Stimulated activated CD8-positive, alpha-beta memory T cell treated with anti-CD3 and anti-CD28 coated beads, Interleukin-7, amount 100 ng/mL, for 1 hour (primary cell): ENCODE measurements around the gene RASL10A.

Source experiments
- DNase-seq, 2 donors: peaks; one replicate each; pipeline ENCODE4 v3.0.0-alpha.2; 2020; ENCODE audit warnings: low read depth in 2 of 2

Gene RASL10A

DNA sequence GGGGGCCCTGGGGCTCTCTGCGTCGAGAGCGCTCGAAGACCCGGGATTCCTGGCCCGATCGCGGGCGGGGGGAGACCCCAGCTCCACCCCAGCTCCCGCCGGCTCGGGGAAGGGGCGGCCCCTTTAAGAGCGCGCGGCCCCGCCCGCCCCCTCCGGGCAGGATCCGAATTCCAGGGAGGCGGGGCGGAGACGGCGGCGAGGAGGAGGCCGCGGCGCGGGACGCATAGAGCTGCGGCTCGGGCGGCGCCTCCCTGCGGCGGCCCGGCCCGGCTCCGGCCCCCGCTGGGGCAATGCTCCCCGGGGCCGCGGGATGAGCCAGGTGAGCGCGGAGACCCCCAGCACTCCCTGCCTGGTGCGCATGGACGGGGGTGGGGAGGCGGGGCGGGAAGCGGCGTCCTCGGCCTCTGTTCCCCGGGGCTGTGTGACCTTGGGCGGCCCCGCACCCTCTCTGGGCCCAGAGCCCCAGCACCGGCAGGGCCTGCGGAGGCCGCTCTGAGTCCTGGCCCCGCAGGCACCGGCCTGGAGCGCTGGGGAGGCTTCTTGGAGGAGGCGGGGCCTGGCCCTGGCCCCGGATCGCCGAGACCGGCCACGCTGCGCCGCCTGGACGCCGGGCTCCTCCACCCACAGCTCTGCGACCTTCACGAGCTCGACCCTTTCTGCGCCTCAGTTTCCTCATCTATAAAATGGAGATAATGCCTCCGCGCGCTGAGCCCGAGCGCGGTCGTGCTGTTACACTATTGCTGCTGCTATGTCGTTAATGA lies 8.5 kb downstream of the RASL10A start:
- DNase-seq: no peak

DNA sequence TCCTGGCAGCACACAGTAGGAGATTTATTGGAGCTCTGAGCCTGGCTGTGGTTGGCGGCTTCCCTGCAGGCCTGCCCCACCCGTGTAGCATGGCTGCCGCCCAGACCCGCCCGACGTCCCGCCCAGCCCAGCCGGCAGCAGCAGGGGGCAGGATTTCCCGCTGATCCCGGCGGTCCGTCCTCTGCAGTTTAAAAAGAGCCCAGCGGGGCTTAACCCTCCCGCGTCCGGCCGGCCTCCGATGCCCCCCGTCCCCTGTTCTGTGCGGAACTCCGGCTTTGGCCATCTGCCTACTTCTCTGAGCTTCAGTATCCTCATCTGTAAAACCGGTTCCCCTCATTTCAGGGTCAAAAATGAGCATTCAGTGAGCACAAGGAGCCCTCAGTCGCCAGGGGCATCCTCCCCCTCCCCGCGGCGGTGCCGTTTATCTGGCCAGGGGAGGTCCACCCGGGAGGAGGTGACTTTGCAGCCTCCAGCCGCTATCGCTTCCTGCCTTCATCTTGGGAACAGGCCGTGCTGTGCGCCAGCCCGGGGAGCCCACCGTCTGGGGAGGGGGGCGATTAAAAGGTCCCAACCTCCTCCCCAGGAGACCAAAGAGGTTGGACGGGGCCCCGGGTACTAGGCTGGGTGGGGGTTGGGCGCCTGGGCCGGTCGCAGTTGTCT lies 9.2 kb downstream of the RASL10A start, which contains the start of gene GAS2L1:
TSS of gene GAS2L1 (plus strand) at position 476 of the 660 bp plus-strand sequence. CDS start 1,456 bp downstream, outside the sequence.
- DNase-seq: no peak

DNA sequence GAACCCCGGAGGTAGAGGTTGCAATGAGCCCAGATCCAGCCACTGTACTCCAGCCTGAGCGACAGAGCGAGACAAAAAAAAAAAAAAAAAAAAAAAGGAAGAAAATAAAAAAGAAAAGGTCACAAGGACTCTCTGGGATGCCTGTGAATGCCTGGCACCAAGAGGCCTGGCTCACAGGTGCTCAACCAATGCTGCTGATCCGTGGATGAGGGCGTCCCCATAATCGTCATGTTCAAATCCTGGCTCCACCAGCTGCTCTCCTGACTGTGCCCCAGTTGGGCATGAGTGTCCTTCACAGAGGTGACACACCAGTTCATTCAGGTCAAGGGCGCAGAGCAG lies 9.7 kb downstream of the RASL10A start:
- no peak for DNase-seq

DNA sequence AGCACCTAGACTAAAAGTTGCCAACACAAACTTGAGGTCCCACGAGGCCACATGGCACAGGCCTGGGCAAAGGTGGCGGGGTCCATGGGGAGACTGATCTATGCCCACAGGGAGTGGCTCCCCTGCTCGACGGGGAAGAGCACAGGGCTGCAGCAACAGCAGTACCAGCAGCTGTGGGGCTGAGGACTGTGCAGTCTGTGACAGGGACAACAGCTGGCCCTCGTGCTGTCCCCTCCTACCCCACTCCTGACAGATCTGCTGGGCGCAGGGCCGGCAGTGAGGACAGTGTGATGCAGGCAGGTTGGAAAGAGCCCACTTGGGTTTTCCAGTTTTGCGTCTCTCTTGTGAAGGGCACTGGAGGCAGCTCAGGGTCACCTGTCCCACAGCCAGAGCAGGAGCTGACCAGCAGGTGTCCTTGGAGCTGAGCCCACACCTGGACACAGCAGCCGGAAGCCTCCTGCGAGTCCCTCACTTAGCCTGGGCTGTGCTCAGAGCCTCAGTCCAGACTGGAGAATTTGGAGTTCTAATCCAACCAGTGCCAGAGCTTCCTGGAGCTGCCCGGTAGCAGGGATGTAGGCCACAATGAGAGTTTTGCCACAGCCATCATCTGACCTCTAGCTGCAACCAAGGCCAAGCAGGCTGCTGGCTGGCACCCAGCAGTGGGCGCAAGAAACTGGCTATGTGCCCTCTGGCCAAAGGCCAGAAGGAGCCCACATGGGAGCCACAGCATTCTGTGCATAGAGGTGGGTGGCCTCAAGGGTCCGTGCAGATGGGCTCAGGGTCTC lies 12.6 kb downstream of the RASL10A start:
- no peak for DNase-seq

DNA sequence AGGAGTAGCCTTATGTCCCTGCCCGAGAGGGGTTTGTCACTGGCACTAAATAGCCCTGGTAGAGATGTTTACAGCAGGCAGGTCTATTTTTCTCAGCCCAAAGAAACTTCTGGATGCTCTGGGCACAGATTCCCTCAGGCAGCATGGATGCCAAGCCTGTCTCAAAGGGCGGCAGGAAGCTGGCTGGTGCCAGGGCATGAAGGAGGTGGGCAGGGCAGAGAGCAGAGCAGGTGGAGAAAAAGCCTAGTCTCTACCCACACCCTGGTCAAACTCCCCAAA lies 13.2 kb downstream of the RASL10A start:
- no peak for DNase-seq

DNA sequence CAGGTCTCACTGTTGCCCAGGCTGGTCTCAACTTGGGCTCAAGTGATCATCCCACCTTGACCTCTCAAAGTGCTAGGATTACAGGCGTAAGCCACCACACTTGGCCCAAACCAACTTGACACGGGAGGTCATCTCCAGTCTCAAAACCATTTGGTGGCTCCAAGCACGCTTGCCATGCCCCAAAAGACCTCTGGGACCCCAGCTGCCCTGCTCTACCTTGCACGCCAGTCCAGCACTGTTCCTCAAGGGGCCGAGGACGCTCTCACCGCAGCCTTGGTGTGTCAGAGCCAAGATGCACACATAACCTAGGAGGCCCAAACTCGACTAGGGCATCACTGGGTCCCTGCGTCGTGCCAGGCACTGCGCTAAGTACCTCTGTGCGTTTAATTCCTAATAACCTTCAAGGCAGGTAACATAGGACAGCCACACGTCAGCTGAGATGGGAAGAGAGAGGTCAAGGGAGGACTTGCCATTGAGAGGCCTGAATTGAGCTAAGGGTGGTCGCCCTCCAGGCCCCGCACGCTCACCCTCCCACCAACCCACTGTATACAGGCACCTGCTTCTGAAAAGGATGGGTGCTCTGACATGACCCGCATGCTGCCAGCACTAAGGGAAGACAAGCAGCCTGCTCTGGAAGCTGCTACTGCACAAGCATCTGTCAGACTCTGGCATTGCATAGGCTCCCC lies 13.6 kb downstream of the RASL10A start:
- no peak for DNase-seq

DNA sequence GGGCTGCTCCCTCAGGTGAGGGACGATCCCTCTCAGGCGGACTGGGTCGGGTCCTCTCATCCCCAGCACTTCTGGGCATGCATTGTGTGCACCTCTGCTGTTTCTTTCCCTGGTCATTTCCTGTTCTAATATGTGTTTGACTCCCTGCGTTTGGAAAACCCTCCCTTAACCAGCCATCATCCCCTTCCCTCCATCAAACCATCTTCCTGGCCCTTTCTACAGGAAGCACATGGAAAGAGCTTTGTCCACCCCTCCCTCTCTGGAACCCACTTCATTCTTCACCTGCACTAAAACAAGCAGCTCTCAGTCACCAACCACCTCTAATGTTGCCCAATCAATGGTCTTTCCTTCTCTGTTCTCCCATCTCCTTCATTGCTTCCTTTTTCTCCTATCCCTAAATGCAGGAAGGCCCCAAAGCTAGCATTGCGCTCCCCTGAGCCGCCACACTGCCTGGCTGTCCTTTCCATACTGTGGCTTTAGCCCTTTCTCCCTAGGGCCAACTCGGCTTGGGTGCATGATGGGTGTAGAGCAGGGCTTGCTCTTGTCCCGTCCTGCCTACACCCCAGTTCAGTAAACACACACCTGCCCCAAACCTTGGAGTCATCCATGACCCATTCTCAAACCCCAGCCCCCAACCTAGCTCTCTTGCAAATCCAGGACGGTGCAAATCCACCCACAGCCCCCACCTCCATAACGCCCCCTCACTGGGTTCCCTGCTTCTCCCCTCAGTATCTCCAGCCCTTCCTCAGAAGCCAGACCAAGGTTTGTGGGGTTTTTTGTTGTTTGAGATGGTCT lies 14.5 kb downstream of the RASL10A start:
- DNase-seq: no peak

DNA sequence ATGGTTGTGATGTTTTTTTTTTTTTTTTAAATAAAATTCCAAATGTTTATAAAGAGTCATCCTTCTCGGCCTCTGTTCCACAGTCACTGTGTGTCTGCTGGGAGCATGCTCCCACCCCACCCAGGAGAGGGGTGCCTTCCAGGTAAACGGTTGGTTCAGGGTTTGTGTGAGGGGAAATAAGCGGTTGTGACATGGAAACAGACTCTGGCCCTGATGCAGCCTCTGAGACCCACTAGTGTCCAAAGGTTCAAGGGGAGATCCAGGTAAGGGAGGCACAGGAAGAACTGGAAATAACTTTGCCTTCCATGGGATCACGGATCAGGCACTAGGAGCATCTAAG lies 15.1 kb downstream of the RASL10A start:
- no peak for DNase-seq

DNA sequence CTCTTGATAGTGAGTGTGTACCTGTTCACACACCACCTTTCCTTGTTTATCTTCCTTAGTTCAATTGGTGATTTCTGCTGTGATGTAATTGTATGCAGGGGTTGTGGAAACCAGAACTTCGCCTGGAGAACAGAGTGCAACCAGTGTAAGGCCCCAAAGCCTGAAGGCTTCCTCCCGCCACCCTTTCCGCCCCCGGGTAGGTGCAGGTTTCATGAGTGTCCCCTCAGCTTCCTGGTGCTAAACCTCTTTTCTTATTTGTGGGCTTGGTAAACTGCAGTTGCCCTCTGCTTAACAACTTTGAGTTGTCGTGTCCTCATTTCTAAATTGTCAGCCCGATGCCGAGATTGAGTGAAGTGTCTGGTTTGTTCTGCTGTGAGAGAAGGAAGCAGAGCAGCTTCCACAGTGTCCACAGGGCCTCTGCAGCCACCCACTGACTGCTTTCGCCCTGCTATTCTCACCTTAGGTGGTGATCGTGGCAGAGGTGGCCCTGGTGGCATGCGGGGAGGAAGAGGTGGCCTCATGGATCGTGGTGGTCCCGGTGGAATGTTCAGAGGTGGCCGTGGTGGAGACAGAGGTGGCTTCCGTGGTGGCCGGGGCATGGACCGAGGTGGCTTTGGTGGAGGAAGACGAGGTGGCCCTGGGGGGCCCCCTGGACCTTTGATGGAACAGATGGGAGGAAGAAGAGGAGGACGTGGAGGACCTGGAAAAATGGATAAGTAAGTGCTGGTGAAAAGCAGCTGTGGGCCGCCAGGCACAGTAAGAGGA lies 16.2 kb downstream of the RASL10A start:
- no peak for DNase-seq

DNA sequence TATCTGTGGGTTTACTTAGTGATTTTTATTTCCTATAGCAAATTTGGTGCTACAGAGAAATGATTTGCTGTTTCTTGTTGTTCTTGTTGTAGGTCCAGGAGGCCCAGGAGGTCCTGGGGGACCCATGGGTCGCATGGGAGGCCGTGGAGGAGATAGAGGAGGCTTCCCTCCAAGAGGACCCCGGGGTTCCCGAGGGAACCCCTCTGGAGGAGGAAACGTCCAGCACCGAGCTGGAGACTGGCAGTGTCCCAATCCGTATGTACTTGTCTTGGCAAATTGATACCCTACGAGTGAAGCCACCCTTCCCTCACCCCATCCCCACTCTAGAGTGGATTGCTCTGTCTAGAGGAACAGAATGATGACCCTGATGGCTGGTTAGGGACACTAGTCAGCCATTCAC lies 16.9 kb downstream of the RASL10A start:
- no peak for DNase-seq

DNA sequence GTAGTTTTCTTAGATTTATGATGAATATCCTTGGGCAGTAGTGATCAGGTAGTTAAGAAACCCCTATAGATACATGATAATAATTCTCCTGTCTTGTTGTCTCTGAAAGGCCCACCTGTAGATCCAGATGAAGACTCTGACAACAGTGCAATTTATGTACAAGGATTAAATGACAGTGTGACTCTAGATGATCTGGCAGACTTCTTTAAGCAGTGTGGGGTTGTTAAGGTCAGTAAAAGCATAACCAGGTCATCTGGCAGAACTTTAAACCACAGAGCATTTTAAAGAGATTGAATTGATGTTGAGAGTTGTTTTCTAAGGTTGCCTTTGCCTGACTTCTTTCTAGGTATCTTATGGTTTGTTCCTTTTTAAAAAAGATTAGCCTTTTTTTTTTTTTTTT lies 23.1 kb downstream of the RASL10A start:
- no peak for DNase-seq

DNA sequence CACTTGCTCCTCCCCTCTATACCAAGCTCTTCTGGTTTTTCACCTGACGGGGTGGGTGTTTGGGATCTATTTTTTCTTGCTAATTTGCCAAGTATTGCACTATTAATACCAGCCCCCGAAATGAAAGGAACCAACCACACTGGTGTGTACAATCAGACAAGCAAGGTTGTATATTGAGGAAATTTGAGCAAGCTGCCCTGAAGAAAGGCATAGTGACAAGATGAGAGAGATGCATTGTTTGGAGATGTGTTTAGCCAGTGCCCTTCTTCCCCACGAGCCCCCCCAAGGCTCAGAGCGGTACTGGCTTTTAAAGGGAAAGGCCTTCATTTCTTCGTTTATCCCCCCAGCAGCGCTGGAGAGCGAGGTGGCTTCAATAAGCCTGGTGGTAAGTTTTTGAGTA lies 24.3 kb downstream of the RASL10A start:
- no peak for DNase-seq

DNA sequence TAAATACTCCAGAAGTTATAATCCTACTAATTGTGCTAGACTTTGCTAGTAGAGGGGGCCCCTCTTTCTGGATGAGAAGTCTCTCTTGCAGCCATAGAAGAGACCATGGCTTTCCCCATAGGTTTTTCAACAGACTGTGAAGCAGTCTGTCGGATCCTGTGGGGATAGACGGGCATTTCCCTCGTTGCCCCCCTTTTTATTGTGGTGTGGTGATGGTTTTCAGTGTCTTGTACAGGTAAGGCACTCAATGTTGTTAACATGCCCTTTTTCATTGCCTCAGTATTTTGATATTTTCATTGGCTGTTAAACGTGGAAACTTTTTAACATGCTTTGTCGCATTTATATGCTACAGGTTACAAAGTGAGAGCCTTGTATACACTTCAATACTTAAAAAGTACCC lies 25.4 kb downstream of the RASL10A start:
- no peak for DNase-seq

DNA sequence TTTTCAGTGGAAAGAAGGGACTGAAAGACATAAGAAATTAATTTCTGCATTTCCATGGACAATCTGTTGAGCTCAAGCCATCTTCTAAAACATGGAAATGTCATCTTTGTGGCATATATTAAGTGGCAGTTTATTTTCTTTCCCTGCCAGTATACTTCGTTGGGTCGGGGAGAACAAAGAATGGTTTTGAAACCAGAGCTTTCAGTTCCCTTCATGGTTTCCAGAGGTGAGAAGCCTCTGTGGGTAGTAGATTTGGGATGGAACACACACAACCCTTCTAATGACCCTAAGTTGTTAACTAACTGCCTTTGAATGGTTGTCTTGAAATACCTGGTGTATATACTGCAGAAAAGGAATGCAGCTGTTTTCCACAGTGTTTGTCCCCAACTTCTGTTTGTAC lies 26.7 kb downstream of the RASL10A start:
- DNase-seq: no peak

DNA sequence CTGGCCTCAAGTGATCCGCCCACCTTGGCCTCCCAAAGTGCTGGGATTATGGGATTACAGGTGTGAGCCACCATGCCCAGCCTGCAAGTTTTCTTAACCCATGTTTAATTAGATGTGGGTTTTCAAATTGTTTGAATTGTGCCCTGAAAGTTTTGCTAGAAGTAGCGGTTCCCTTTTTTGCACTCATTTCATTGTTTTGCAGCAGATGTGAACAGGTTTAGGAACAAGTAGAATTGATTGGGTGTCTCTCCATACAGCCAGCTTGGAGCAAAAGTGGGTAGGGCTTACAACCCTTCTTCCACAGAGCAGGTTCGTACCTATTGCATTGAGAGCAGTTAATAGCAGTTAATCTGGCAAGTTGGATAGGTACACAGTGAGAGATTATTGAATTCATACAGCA lies 31.3 kb downstream of the RASL10A start:
- no peak for DNase-seq

DNA sequence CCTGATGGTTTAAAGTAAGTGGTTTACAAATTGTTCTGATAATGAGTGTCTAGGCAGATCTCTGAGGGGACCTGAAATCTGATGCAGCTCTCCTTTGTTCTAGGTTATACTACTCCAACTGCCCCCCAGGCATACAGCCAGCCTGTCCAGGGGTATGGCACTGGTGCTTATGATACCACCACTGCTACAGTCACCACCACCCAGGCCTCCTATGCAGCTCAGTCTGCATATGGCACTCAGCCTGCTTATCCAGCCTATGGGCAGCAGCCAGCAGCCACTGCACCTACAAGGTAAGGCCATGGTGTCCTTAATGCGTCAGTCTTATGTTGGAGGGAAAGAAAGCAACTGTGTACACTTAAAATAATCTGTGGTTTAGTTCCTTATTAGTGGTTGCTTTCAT lies 37.6 kb downstream of the RASL10A start:
- no peak for DNase-seq

DNA sequence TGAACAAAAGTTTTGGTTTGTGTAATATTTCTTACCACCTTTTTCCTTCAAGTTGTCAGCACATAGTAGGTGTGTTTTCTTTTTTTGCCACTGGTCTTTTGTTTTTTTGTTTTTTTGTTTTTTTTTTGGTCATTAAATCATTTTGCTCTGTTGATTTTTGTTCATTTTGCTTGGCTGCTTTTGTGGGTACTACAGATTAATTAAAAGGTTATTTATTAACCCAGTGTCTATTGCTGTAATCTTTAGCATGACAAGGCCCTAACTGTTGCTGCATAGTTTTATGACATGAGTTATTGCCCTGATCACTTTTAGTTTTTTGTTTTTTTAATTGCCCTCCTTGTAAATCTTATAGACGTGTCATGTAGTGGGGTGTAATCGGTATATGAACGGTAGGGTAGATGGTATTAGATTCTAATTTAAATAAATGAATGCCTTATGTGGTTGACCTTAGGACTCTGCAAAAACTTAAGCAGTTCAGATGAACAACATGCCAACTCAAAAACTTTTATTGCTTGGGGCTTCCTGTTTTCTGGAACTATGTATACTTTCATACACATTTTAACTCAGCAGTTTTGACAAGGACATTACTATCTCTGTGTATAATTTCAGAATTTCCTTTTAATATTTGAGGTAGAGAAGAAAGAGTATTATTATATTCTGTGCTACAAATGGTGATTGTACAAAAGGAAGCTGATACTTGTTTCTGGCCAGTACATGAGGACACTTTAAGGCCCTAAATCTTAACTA lies 39.5 kb downstream of the RASL10A start:
- no peak for DNase-seq

DNA sequence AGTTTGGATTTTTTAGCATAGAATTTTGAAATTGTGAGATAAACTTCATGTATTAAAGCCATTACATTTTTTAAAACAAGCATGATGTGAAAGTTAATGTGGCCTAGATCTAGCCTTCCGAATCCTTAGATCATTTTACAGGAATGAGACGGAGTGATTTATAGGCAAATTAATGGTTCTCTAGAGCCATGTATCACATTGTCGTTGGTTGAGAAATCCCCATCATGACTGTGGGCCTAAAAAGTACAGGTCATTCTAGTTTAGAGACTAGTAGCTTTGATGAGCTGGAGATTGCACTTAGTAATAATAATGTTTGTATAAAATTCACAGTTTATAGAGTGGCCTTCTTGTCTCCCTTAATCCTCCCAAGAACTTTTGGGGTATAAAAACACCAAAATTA lies 40.3 kb downstream of the RASL10A start:
- DNase-seq: no peak

DNA sequence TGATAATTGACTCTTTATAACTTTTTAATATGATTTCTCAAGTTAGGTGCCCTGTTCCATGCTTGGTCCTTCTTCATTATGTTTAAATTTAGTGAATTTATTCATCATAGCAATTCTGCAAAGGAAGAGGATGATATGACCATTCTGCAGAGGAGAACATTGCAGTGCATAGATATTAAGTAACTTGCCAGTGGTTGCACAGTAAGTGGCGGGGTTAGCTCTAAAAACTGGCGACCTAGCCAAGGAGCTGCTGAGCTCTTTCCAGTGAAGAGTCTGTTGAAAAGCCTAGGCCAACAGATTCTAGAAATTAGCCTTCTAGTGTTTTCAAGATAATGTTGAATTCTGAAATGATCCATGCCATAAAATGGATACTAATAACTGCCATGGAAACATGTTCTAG lies 42.9 kb downstream of the RASL10A start:
- DNase-seq: no peak
